ENCODE results near the gene FADS6. TPM values are rescaled to one million over a fixed set of nuclear protein-coding genes. Genes with fewer than 3 reads are reported as not detected.

FADS6 gene
- total RNA-seq, 1 experiment from 2014 or later: not detected

- H3K36me3 ChIP-seq (ENCODE audit: control insufficient read depth, insufficient read depth, low read length): peaks cover 5% of the 10 kb centered on the region; the same call in 1 of the 2 replicates
- in situ Hi-C loops (cut with HindIII; ENCODE audit: low pct_unique_long_range_greater_than_20kb, low sequenced_read_pairs): no loop called here
- H3K4me1 ChIP-seq (ENCODE audit: control insufficient read depth, insufficient read depth, low read length): peaks cover 4% of the 10 kb centered on the region; the same call in 1 of the 2 replicates
- peak within 1 kb of the TSS; percentile 27 to 50 for H3K4me3 ChIP-seq (ENCODE audit: low read depth in 2 of 2, low read length in 2 of 2)
- peaks cover 18% of the 10 kb centered on the region for H3K27me3 ChIP-seq (ENCODE audit: control insufficient read depth, insufficient read depth, low read length)
- ChIA-PET POLR2A (interaction anchor here (0.6 kb wide), 1 partner anchor 53 kb away, joined by 8 read pairs; no protein-coding TSS in a partner anchor), CTCF (interaction anchor here (0.6 to 4.0 kb wide), 12 partner anchors 10 to 500 kb away, joined by 3 to 28 read pairs (median 6); partner anchors contain the start of genes CDR2L and FDXR)
- TF ChIP-seq, protein P1, sequence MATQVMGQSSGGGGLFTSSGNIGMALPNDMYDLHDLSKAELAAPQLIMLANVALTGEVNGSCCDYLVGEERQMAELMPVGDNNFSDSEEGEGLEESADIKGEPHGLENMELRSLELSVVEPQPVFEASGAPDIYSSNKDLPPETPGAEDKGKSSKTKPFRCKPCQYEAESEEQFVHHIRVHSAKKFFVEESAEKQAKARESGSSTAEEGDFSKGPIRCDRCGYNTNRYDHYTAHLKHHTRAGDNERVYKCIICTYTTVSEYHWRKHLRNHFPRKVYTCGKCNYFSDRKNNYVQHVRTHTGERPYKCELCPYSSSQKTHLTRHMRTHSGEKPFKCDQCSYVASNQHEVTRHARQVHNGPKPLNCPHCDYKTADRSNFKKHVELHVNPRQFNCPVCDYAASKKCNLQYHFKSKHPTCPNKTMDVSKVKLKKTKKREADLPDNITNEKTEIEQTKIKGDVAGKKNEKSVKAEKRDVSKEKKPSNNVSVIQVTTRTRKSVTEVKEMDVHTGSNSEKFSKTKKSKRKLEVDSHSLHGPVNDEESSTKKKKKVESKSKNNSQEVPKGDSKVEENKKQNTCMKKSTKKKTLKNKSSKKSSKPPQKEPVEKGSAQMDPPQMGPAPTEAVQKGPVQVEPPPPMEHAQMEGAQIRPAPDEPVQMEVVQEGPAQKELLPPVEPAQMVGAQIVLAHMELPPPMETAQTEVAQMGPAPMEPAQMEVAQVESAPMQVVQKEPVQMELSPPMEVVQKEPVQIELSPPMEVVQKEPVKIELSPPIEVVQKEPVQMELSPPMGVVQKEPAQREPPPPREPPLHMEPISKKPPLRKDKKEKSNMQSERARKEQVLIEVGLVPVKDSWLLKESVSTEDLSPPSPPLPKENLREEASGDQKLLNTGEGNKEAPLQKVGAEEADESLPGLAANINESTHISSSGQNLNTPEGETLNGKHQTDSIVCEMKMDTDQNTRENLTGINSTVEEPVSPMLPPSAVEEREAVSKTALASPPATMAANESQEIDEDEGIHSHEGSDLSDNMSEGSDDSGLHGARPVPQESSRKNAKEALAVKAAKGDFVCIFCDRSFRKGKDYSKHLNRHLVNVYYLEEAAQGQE (IDR thresholded peaks at IDR 0.05; ENCODE audit: insufficient read depth in 1 of 2, low read depth in 2 of 2, low read length in 1 of 2): no peak
- no peak for TF ChIP-seq POLR2AphosphoS5 (IDR thresholded peaks at IDR 0.05; ENCODE audit: low read depth, low read length)
- TF ChIP-seq TCF7L2 (IDR thresholded peaks at IDR 0.05; ENCODE audit: low read depth, low read length): no peak
- no peak for TF ChIP-seq CTCF (IDR thresholded peaks at IDR 0.05)
- TF ChIP-seq SIN3A (IDR thresholded peaks at IDR 0.05; ENCODE audit: borderline replicate concordance, insufficient read depth, low read depth, low read length): no peak
- intact Hi-C loops (cut with micrococcal nuclease; ENCODE audit: unreplicated experiment): loop anchor here (1.0 kb wide), 1 partner anchor 37 kb away; no protein-coding TSS in a partner anchor
- DNase-seq (ENCODE audit: low read depth, low spot score) (no peak), ATAC-seq (peak; percentile 26)
- H3K27ac ChIP-seq (ENCODE audit: low read length): no peak within 1 kb of the TSS
- BruUV-seq (replicated peaks): no TSS peak
- H3K9me3 ChIP-seq (ENCODE audit: control insufficient read depth, insufficient read depth, low read depth, low read length): no peaks in the 10 kb centered on the region
Observed at GRCh38 chr17:74922694-74923537, 29.5 kb upstream of the FADS6 start, which contains the start of gene USH1G. USH1G (minus strand) TSS chr17:74923255; CDS start chr17:74923073, 182 bp downstream.

GRCh38 chr17:74922172-74922571 lies 28.7 kb upstream of the FADS6 start:
- Histone ChIP-seq H3K27me3 (ENCODE audit: control insufficient read depth, insufficient read depth, low read length) (peaks cover 18% of the 10 kb centered on the region), H3K4me1 (ENCODE audit: control insufficient read depth, insufficient read depth, low read length) (peaks cover 4% of the 10 kb centered on the region; the same call in 1 of the 2 replicates), H3K36me3 (ENCODE audit: control insufficient read depth, insufficient read depth, low read length) (peaks cover 5% of the 10 kb centered on the region; the same call in 1 of the 2 replicates), H3K27ac (ENCODE audit: low read length) (no peak overlapping the region), H3K9me3 (ENCODE audit: control insufficient read depth, insufficient read depth, low read depth, low read length) (no peaks in the 10 kb centered on the region), H3K4me3 (ENCODE audit: low read depth in 2 of 2, low read length in 2 of 2) (no peak overlapping the region)
- in situ Hi-C loops (cut with HindIII; ENCODE audit: low pct_unique_long_range_greater_than_20kb, low sequenced_read_pairs): no loop called here
- ChIA-PET POLR2A (no interaction called here), CTCF (interaction anchor here (0.6 to 4.0 kb wide), 5 partner anchors 35 to 294 kb away, joined by 3 to 28 read pairs (median 7); no protein-coding TSS in a partner anchor)
- ATAC-seq (no peak), DNase-seq (ENCODE audit: low read depth, low spot score) (no peak)
- intact Hi-C loops (cut with micrococcal nuclease; ENCODE audit: unreplicated experiment): no loop called here
- no TSS peak for BruUV-seq (replicated peaks)
- TF ChIP-seq POLR2AphosphoS5 (IDR thresholded peaks at IDR 0.05; ENCODE audit: low read depth, low read length): no peak
- TF ChIP-seq, protein P1 (IDR thresholded peaks at IDR 0.05; ENCODE audit: insufficient read depth in 1 of 2, low read depth in 2 of 2, low read length in 1 of 2): no peak

All from Panc1 (cell line).